Gastrocnemius medialis (tissue), 4 donors: Measurements from ENCODE around the gene PCNX2.

Source experiments
- POLR2A ChIP-seq, 2 donors: fragments of 450-650 bp; IDR thresholded peaks; one replicate each; pipeline ENCODE4 v1.6.1; 2017; ENCODE audit warnings: antibody characterized with exemption in 2 of 2, mild to moderate bottlenecking in 2 of 2, moderate library complexity in 2 of 2
- TF ChIP-seq, protein P1 (sequence below), 5 experiments: fragments of 450-650 bp in 3 of 5; fragments of 200-600 bp in 2 of 5; sonication (generic) in 2 of 5; IDR thresholded peaks in 4 of 5; conservative IDR thresholded peaks in 1 of 5; 1 replicate in 4 of 5; 2 replicates in 1 of 5; pipeline ENCODE4 v1.5.1; 2016 to 2019; ENCODE audit warnings: antibody characterized with exemption in 5 of 5, mild to moderate bottlenecking in 3 of 5, moderate library complexity in 3 of 5

DNA sequence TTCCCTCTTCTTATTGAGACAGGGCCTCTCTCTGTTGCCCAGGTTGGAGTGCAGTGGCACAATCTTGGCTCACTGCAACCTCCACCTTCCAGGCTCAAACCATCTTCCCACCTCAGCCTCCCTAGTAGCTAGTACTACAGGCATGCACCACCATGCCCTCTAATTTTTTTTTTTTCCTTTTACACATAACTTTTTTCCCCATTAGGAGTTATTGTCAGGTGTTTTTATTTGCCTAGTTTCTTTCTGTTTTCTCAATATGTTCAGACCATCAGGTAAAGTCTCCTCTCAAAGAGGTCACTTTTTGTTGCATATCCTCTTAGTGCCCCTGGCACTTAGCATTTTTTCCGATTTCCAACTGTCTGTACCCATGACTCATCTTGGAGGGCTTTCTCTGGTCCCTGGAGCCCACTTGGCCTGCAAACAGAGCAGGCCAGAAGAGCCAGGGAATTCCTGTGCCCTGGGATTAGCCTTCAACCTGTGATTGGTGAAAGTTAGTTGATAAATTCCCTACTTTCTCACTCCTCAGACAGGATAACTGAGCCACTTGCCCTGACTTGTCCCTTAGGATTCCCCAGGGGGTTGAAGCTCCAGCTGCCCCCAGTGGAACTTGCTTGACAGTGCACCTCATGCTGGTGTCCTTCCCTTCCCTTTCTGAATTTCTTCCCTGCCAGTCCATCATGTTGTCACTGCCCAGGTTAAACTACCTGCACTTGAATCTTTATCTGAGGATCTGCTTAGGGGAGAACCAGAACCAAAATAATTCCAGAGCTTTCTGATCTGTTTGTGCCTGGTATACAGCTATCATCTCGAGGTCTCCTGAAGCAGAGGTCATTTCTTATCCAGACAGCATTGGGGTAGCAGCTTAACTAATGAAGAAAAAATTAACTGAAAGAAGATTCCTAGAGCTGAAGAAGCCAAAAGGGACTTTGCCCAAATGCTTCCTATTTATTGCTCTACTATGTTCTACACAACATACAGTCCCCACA lies 342.7 kb downstream of the PCNX2 start:
- TF ChIP-seq, protein P1, sequence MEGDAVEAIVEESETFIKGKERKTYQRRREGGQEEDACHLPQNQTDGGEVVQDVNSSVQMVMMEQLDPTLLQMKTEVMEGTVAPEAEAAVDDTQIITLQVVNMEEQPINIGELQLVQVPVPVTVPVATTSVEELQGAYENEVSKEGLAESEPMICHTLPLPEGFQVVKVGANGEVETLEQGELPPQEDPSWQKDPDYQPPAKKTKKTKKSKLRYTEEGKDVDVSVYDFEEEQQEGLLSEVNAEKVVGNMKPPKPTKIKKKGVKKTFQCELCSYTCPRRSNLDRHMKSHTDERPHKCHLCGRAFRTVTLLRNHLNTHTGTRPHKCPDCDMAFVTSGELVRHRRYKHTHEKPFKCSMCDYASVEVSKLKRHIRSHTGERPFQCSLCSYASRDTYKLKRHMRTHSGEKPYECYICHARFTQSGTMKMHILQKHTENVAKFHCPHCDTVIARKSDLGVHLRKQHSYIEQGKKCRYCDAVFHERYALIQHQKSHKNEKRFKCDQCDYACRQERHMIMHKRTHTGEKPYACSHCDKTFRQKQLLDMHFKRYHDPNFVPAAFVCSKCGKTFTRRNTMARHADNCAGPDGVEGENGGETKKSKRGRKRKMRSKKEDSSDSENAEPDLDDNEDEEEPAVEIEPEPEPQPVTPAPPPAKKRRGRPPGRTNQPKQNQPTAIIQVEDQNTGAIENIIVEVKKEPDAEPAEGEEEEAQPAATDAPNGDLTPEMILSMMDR (IDR thresholded peaks at IDR 0.05 in 4 of 5, conservative IDR thresholded peaks at IDR 0.05 in 1 of 5), result peak; percentile 18 to 67 (median 55)
- no peak for TF ChIP-seq POLR2A (IDR thresholded peaks at IDR 0.05)
